HFFc6 (cell line): Measurements from ENCODE around the gene KIF5B. TPM values are rescaled to one million over a fixed set of nuclear protein-coding genes. Genes with fewer than 3 reads are reported as not detected.
"Not testable (repeated sequence)": the region's sequence is repeated elsewhere in the genome, so short reads cannot be mapped to it uniquely, and the experiment has no call there.

Source experiments
- DNase-seq: peaks from one replicate; pipeline ENCODE4 v3.0.0-alpha.2; 2018
- H3K27ac Mint-ChIP-seq: 2 replicates; pipeline ENCODE4 v1.8.0; 2020; ENCODE audit warnings: mild to moderate bottlenecking, mixed read lengths
- H3K27me3 Mint-ChIP-seq: 2 replicates; pipeline ENCODE4 v1.8.0; 2021; ENCODE audit warnings: mild to moderate bottlenecking, moderate library complexity, mixed read lengths; ENCODE audit not compliant: insufficient read depth
- H3K36me3 Mint-ChIP-seq: 2 replicates; pipeline ENCODE4 v1.8.0; 2021; ENCODE audit warnings: low read depth, mixed read lengths
- H3K4me1 Mint-ChIP-seq: 2 replicates; pipeline ENCODE4 v1.8.0; 2020; ENCODE audit warnings: low read depth, mixed read lengths
- H3K4me3 Mint-ChIP-seq: 2 replicates; pipeline ENCODE4 v1.8.0; 2020; ENCODE audit warnings: mild to moderate bottlenecking, moderate library complexity, mixed read lengths
- H3K9me3 Mint-ChIP-seq: 2 replicates; pipeline ENCODE4 v1.8.0; 2020; ENCODE audit warnings: mild to moderate bottlenecking, mixed read lengths
- CTCF ChIP-seq: fragments of 200-600 bp; sonication (generic); IDR thresholded peaks from 2 replicates; pipeline ENCODE4 v1.5.0; 2021; ENCODE audit warnings: antibody characterized with exemption, mild to moderate bottlenecking
- total RNA-seq, 6 experiments: library from RNA; stranded (reverse); fragmentation: NEBNext Ultra II Directional; extraction: Animal tissue kit (Norgen Biotek cat#: 25700); gene quantifications; 2 replicates in 1 of 6; 3 replicates in 5 of 6; pipeline ENCODE4 v1.2.3, GENCODE V29; 2021

The KIF5B gene
- total RNA-seq, 6 experiments from 2014 or later: 127 to 142 (median 137) TPM

GRCh38 chr10:32055478-32056135 is 618 bp downstream of the KIF5B start:
- DNase-seq: peak; percentile 49
- H3K4me1 Mint-ChIP-seq: peaks cover 45% of the 10 kb centered on the region
- H3K36me3 Mint-ChIP-seq: peaks cover 26% of the 10 kb centered on the region
- H3K27ac Mint-ChIP-seq: peak overlapping the region; percentile 92
- peaks cover 3% of the 10 kb centered on the region; the same call in 1 of the 2 replicates for H3K27me3 Mint-ChIP-seq
- peak; percentile 10; the same call in 1 of the 2 replicates for TF ChIP-seq CTCF
- H3K4me3 Mint-ChIP-seq: peak overlapping the region; percentile 99
- H3K9me3 Mint-ChIP-seq: no peaks in the 10 kb centered on the region

DNA sequence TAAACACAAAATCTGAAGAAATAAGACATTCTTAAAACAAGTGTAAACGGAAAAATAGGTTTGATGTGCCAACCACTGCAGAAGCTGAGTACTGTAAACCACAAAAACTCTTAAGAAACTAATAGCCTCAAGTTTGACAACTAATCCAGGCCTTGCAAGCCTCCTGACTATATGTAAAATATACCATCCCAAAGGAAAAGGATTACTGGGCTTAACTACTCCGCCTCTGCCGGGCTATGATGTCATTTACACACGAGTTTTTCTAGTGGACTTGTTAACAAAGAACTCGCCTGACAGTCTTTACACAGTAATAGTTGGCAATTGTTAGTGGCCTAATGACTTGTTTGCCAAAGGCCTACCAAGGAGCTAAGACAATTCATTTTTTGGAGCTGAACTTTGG is 2.1 kb downstream of the KIF5B start:
- H3K36me3 Mint-ChIP-seq: peaks cover 26% of the 10 kb centered on the region
- H3K4me3 Mint-ChIP-seq: peak overlapping the region; percentile 99
- H3K4me1 Mint-ChIP-seq: peaks cover 60% of the 10 kb centered on the region
- DNase-seq: peak; percentile 51
- no peak for TF ChIP-seq CTCF
- peak overlapping the region; percentile 92 for H3K27ac Mint-ChIP-seq
- peaks cover 3% of the 10 kb centered on the region; the same call in 1 of the 2 replicates for H3K27me3 Mint-ChIP-seq
- H3K9me3 Mint-ChIP-seq: no peaks in the 10 kb centered on the region

DNA sequence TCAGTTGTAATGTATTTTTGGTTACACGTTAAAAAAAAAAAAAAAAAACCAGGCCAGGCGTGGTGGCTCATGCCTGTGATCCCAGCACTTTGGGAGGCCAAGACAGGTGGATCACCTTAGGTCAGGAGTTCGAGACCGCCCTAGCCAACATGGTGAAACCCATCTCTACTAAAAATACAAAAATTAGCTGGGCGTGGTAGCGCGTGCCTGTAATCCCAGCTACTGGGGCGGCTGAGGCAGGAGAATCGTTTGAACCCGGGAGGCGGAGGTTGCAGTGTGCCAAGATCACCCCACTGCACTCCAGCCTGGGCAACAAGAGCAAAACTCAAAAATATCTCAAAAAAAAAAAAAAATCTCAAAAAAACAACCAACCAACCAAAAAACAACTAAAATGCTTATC is 2.8 kb downstream of the KIF5B start:
- not testable (repeated sequence) for DNase-seq, H3K27ac Mint-ChIP-seq, H3K9me3 Mint-ChIP-seq, H3K27me3 Mint-ChIP-seq
- H3K4me3 Mint-ChIP-seq: peak overlapping the region; percentile 99
- peaks cover 26% of the 10 kb centered on the region for H3K36me3 Mint-ChIP-seq
- H3K4me1 Mint-ChIP-seq: peaks cover 64% of the 10 kb centered on the region

GRCh38 chr10:32051926-32052325 is 4.3 kb downstream of the KIF5B start:
- TF ChIP-seq CTCF: no peak
- peak overlapping the region; percentile 11; the same call in 1 of the 2 replicates for H3K27ac Mint-ChIP-seq
- H3K9me3 Mint-ChIP-seq: no peaks in the 10 kb centered on the region
- no peak for DNase-seq
- peaks cover 72% of the 10 kb centered on the region for H3K4me1 Mint-ChIP-seq
- peaks cover 39% of the 10 kb centered on the region for H3K36me3 Mint-ChIP-seq
- peaks cover 3% of the 10 kb centered on the region; the same call in 1 of the 2 replicates for H3K27me3 Mint-ChIP-seq
- H3K4me3 Mint-ChIP-seq: peak overlapping the region; percentile 99

GRCh38 chr10:32050177-32050576 is 6.0 kb downstream of the KIF5B start:
- TF ChIP-seq CTCF: no peak
- H3K27me3 Mint-ChIP-seq: peaks cover 1% of the 10 kb centered on the region; the same call in 1 of the 2 replicates
- H3K9me3 Mint-ChIP-seq: no peaks in the 10 kb centered on the region
- no peak for DNase-seq
- H3K27ac Mint-ChIP-seq: 0 out of 2 replicates have a peak overlapping the region, but pooled peaks have one; percentile 50
- H3K4me1 Mint-ChIP-seq: peaks cover 83% of the 10 kb centered on the region
- peak overlapping the region; percentile 40; the same call in 1 of the 2 replicates for H3K4me3 Mint-ChIP-seq
- peaks cover 50% of the 10 kb centered on the region for H3K36me3 Mint-ChIP-seq

- Mint-ChIP-seq H3K4me3 (peak overlapping the region; percentile 40), H3K27ac (peak overlapping the region; percentile 50), H3K36me3 (peaks cover 50% of the 10 kb centered on the region), H3K9me3 (no peaks in the 10 kb centered on the region), H3K4me1 (peaks cover 93% of the 10 kb centered on the region), H3K27me3 (peaks cover 1% of the 10 kb centered on the region; the same call in 1 of the 2 replicates)
- no peak for TF ChIP-seq CTCF
- DNase-seq: peak; percentile 48
These were observed 7.1 kb downstream of the KIF5B start for GRCh38 chr10:32049113-32049512.
